Kidney epithelial cell (primary cell): ENCODE data around the gene HIPK3. TPM values are rescaled to one million over a fixed set of nuclear protein-coding genes. Genes with fewer than 3 reads are reported as not detected.
"Not testable (repeated sequence)": the region's sequence is repeated elsewhere in the genome, so short reads cannot be mapped to it uniquely, and the experiment has no call there.

Experiments used
- DNase-seq: peaks from one replicate; pipeline ENCODE4 v3.0.0-alpha.2; 2010; ENCODE audit warnings: low read depth
- H3K27me3 ChIP-seq: 2 replicates; pipeline ENCODE4 v1.6.0; 2011; ENCODE audit warnings: low read length; ENCODE audit not compliant: control insufficient read depth, insufficient read depth
- H3K36me3 ChIP-seq: 2 replicates; pipeline ENCODE4 v1.5.1; 2011; ENCODE audit warnings: low read length; ENCODE audit not compliant: control insufficient read depth, insufficient read depth
- H3K4me3 ChIP-seq: 2 replicates; pipeline ENCODE4 v1.5.1; 2011; ENCODE audit warnings: low read depth, mild to moderate bottlenecking, control low read depth, low read length
- total RNA-seq: library from RNA; depleted of rRNA; stranded (reverse); fragments of >200 nt; gene quantifications from 2 replicates; pipeline ENCODE4 v1.2.3, GENCODE V29; 2015
- TF ChIP-seq, protein P1 (sequence below): IDR thresholded peaks from 2 replicates; pipeline ENCODE4 v1.5.1; 2011; ENCODE audit warnings: mild to moderate bottlenecking, moderate library complexity, low read length, control low read depth, inconsistent platforms; ENCODE audit not compliant: insufficient read depth, poor library complexity, severe bottlenecking

HIPK3 gene
- total RNA-seq, 1 donor from 2014 or later, result 66.8 TPM

DNA sequence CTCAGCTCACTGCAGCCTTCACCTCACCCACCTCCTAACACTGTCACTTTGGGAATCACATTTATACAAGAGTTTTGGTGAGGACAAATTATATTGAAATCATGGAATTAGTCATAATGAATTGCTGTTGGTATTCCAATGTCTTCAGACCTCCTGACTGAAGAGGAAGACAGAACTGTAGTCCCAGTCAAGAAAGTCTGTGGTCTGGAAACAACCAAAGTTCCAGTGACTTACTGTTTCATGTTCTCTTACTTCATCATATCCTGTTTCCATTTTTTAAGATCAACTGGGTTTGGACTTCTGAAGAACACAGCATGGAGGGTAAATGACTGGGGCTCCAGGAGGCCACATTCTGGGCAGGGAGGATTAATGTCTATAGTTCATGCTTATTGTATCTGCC lies 43.0 kb upstream of the HIPK3 start:
- DNase-seq, result no peak
- Histone ChIP-seq H3K4me3 (no peak overlapping the region), H3K36me3 (no peaks in the 10 kb centered on the region), H3K27me3 (no peaks in the 10 kb centered on the region)
- TF ChIP-seq, protein P1, sequence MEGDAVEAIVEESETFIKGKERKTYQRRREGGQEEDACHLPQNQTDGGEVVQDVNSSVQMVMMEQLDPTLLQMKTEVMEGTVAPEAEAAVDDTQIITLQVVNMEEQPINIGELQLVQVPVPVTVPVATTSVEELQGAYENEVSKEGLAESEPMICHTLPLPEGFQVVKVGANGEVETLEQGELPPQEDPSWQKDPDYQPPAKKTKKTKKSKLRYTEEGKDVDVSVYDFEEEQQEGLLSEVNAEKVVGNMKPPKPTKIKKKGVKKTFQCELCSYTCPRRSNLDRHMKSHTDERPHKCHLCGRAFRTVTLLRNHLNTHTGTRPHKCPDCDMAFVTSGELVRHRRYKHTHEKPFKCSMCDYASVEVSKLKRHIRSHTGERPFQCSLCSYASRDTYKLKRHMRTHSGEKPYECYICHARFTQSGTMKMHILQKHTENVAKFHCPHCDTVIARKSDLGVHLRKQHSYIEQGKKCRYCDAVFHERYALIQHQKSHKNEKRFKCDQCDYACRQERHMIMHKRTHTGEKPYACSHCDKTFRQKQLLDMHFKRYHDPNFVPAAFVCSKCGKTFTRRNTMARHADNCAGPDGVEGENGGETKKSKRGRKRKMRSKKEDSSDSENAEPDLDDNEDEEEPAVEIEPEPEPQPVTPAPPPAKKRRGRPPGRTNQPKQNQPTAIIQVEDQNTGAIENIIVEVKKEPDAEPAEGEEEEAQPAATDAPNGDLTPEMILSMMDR, result no peak

DNA sequence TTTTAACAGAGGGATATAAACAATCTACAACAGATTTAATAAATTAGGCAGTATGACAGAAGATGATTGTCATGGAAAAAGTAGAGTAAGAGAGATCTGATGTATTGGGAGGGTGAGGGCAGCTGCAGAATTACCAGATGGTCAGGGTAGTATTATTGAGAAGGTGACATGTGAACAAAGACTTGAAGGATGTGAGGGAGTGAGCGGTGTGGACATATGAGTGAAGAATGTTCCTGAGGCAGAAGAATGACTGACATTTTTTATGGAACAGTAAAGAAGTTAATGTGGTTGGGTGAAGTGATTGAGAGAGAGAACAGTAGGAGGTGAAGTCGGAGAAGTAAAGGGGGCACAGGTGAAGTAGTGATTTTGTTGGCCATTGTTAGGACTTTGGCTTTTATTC lies 42.4 kb upstream of the HIPK3 start:
- DNase-seq, result no peak
- Histone ChIP-seq H3K36me3 (no peaks in the 10 kb centered on the region), H3K4me3 (no peak overlapping the region), H3K27me3 (no peaks in the 10 kb centered on the region)
- TF ChIP-seq, protein P1, result no peak

DNA sequence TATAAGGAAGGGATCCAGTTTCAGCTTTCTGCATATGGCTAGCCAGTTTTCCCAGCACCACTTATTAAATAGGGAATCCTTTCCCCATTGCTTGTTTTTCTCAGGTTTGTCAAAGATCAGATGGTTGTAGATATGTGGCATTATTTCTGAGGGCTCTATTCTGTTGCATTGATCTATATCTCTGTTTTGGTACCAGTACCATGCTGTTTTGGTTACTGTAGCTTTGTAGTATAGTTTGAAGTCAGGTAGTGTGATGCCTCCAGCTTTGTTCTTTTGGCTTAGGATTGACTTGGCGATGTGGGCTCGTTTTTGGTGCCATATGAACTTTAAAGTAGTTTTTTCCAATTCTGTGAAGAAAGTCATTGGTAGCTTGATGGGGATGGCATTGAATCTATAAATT lies 40.5 kb upstream of the HIPK3 start:
- H3K36me3 ChIP-seq, H3K27me3 ChIP-seq, DNase-seq, H3K4me3 ChIP-seq: not testable (repeated sequence)

DNA sequence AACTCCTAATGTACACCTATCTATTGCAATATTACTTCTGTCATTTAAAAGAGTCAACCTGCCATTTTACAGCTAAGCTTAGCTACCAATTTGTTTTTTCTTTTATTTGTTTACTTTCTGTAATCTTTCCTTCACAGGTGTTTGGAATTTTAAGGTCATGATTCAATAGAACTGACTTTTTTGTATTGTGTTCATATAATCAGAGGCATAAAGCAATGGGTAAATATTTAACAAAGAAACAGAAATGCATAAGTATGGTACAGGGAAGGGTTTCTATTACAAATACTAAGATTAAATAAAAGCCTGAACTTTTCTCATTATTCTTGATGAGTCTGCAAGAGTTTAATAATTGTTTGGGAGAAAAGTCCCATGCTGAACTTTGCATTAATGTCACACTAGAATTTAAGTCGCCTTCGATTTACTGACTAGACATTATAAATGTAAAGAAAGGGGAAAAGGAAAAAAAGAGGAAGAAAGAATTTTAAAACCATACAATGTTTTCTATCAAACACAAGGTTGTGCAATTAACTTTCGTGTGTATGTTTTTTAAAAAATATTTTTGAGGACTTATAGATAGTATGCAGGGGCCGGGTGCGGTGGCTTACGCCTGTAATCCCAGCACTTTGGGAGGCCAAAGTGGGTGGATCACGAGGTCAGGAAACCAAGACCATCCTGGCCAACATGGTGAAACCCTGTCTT lies 35.0 kb upstream of the HIPK3 start:
- TF ChIP-seq, protein P1, result no peak
- Histone ChIP-seq H3K4me3 (no peak overlapping the region), H3K36me3 (no peaks in the 10 kb centered on the region), H3K27me3 (no peaks in the 10 kb centered on the region)
- no peak for DNase-seq

DNA sequence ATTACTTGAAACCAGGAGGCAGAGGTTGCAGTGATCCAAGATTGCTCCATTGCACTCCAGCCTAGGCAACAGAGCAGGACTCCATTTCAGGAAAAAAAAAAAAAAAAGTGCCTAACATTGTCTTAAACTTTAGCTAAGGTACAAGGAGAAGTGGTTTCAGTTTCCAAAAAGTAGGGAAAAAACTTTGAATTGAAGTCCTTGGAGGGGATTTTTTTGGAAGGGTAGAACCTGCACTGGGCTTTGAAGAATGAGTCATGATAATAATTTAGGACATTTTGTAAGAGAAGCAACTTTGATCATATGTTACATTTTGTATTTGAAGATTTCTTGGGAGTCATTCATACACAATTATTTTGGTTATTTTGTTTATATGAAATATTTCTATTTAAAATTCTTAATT lies 31.8 kb upstream of the HIPK3 start:
- TF ChIP-seq, protein P1, result no peak
- H3K4me3 ChIP-seq, result no peak overlapping the region
- H3K36me3 ChIP-seq, result no peaks in the 10 kb centered on the region
- DNase-seq, result no peak
- no peaks in the 10 kb centered on the region for H3K27me3 ChIP-seq

DNA sequence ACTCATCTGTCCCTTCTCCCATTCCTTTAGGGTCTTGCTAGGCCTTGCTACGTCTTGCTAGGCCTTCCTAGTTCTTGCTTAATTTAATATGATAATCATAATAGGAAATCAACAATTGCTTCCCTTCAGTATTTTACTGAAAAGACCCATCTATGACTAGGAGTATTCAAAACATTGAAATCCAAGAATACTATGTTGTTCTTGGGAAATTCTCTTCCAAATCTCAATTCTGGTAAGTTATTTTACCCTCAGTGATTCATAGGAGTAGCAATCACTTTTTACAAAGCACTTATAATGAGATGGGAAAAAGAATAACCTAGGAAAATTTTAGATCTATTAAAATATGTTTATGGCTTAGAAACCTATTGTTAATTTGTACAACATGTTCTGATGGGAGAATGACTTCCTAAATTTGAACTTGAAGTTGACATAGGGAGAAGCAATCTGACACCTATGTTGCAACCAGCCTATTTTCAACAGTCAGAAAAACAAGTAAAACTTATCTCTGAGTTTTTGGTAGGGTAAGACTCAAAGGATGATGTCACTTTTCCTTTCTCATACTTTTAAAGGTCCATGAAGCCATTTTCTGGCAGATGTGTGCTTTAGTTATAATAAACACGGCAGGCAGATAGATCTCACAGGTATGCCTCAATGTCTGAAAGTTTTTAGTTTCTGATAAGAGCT lies 29.5 kb upstream of the HIPK3 start:
- no peak for DNase-seq
- Histone ChIP-seq H3K27me3 (no peaks in the 10 kb centered on the region), H3K36me3 (no peaks in the 10 kb centered on the region), H3K4me3 (no peak overlapping the region)
- TF ChIP-seq, protein P1, result no peak
